ENCODE results near the gene MRPL24.
A peak's percentile ranks its signal among the peaks of the same experiment; 100 is the strongest.

Gene MRPL24

GRCh38 chr1:156692441-156692924, 48.4 kb downstream of the MRPL24 start:
- DNase-seq (ENCODE audit: low read depth): no peak

GRCh38 chr1:156691665-156692440, 49.0 kb downstream of the MRPL24 start:
- no peak for DNase-seq (ENCODE audit: low read depth)

DNA sequence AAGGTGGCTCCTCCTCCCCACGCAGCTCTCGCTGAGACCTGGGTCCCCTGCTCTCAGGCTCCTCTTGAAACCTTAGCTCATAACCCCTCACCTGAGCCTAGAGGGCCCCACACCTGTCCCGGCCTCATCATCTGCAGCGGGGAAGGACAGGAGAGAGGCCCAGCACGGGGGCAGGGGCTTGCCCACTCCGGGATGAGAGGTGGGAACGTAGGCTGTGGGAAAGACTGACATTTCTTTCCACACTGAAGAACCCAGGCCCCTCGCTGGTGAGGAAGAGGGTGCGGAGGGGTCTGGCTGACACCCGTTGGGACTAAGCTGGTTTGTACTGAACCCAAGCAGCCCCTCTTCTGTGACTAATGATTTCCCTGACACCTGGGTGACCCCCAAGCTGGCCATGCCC, 49.7 kb downstream of the MRPL24 start:
- DNase-seq (ENCODE audit: low read depth): no peak

GRCh38 chr1:156690675-156691036, 50.2 kb downstream of the MRPL24 start:
- DNase-seq (ENCODE audit: low read depth): no peak

GRCh38 chr1:156689953-156690674, 50.8 kb downstream of the MRPL24 start:
- no peak for DNase-seq (ENCODE audit: low read depth)

GRCh38 chr1:156689035-156689952, 51.6 kb downstream of the MRPL24 start:
- DNase-seq (ENCODE audit: low read depth): peak; percentile 66

Measured in T follicular helper cell (primary cell).